Measurements from ENCODE around the gene ATP10A.

The ATP10A gene

GRCh38 chr15:25679492-25679891 lies 183.6 kb downstream of the ATP10A start:
- DNase-seq (ENCODE audit: low read depth), result no peak

GRCh38 chr15:25678500-25678855 lies 184.6 kb downstream of the ATP10A start:
- no peak for DNase-seq (ENCODE audit: low read depth)

- no peak for DNase-seq (ENCODE audit: low read depth)
Observed at GRCh38 chr15:25677719-25678499, 185.2 kb downstream of the ATP10A start.

- no peak for DNase-seq (ENCODE audit: low read depth)
Observed at GRCh38 chr15:25676070-25676469, 187.1 kb downstream of the ATP10A start.

GRCh38 chr15:25675396-25675795 lies 187.7 kb downstream of the ATP10A start:
- DNase-seq (ENCODE audit: low read depth), result no peak

- DNase-seq (ENCODE audit: low read depth), result no peak
Observed at GRCh38 chr15:25674913-25675312, 188.2 kb downstream of the ATP10A start.

GRCh38 chr15:25673972-25674371 lies 189.2 kb downstream of the ATP10A start:
- DNase-seq (ENCODE audit: low read depth), result no peak

GRCh38 chr15:25673351-25673750 lies 189.8 kb downstream of the ATP10A start:
- no peak for DNase-seq (ENCODE audit: low read depth)

- DNase-seq (ENCODE audit: low read depth), result no peak
Observed at GRCh38 chr15:25671132-25671531, 192.0 kb downstream of the ATP10A start.

- no peak for DNase-seq (ENCODE audit: low read depth)
Observed at GRCh38 chr15:25670621-25671020, 192.5 kb downstream of the ATP10A start.

GRCh38 chr15:25670025-25670554 lies 193.0 kb downstream of the ATP10A start:
- no peak for DNase-seq (ENCODE audit: low read depth)

GRCh38 chr15:25668901-25669300 lies 194.2 kb downstream of the ATP10A start:
- no peak for DNase-seq (ENCODE audit: low read depth)

GRCh38 chr15:25668236-25668795 lies 194.8 kb downstream of the ATP10A start:
- no peak for DNase-seq (ENCODE audit: low read depth)

GRCh38 chr15:25667829-25668228 lies 195.3 kb downstream of the ATP10A start:
- no peak for DNase-seq (ENCODE audit: low read depth)

GRCh38 chr15:25665913-25666312 lies 197.2 kb downstream of the ATP10A start:
- DNase-seq (ENCODE audit: low read depth), result no peak

- DNase-seq (ENCODE audit: low read depth), result no peak
Observed at GRCh38 chr15:25664761-25665160, 198.4 kb downstream of the ATP10A start.

GRCh38 chr15:25663515-25663914 lies 199.6 kb downstream of the ATP10A start:
- DNase-seq (ENCODE audit: low read depth), result no peak

- no peak for DNase-seq (ENCODE audit: low read depth)
Observed at GRCh38 chr15:25661898-25662297, 201.2 kb downstream of the ATP10A start.

GRCh38 chr15:25659251-25659650 lies 203.9 kb downstream of the ATP10A start:
- DNase-seq (ENCODE audit: low read depth), result no peak

GRCh38 chr15:25658560-25658959 lies 204.6 kb downstream of the ATP10A start:
- DNase-seq (ENCODE audit: low read depth), result no peak

- no peak for DNase-seq (ENCODE audit: low read depth)
Observed at GRCh38 chr15:25655207-25655948, 207.7 kb downstream of the ATP10A start.

- no peak for DNase-seq (ENCODE audit: low read depth)
Observed at GRCh38 chr15:25653371-25653770, 209.8 kb downstream of the ATP10A start.

- no peak for DNase-seq (ENCODE audit: low read depth)
Observed at GRCh38 chr15:25652704-25653103, 210.4 kb downstream of the ATP10A start.
